IPS-20b (cell line): ENCODE data around the gene MYO18B.
"Not testable (repeated sequence)": the region's sequence is repeated elsewhere in the genome, so short reads cannot be mapped to it uniquely, and the experiment has no call there.

Source experiments
- H3K27ac ChIP-seq: one replicate; pipeline ENCODE4 v1.5.1; 2013; ENCODE audit warnings: low read length
- H3K27me3 ChIP-seq: 2 replicates; pipeline ENCODE4 v1.6.1; 2013; ENCODE audit warnings: mild to moderate bottlenecking, low read length, inconsistent platforms; ENCODE audit not compliant: insufficient read depth
- H3K36me3 ChIP-seq: 2 replicates; pipeline ENCODE4 v1.6.1; 2013; ENCODE audit warnings: low read depth, mild to moderate bottlenecking, inconsistent platforms, low read length, moderate library complexity; ENCODE audit not compliant: insufficient read depth
- H3K4me1 ChIP-seq: 2 replicates; pipeline ENCODE4 v1.6.1; 2013; ENCODE audit warnings: mild to moderate bottlenecking, control low read depth, inconsistent platforms, low read length, moderate library complexity; ENCODE audit not compliant: insufficient read depth
- H3K4me3 ChIP-seq: 2 replicates; pipeline ENCODE4 v1.5.1; 2013; ENCODE audit warnings: mild to moderate bottlenecking, low read length, inconsistent platforms
- H3K9ac ChIP-seq: 2 replicates; pipeline ENCODE4 v1.6.1; 2013; ENCODE audit warnings: low read depth, mild to moderate bottlenecking, inconsistent platforms, low read length, moderate library complexity
- H3K9me3 ChIP-seq: 2 replicates; pipeline ENCODE4 v1.6.1; 2013; ENCODE audit warnings: mild to moderate bottlenecking, low read depth, low read length, inconsistent platforms; ENCODE audit not compliant: insufficient read depth

The MYO18B gene

DNA sequence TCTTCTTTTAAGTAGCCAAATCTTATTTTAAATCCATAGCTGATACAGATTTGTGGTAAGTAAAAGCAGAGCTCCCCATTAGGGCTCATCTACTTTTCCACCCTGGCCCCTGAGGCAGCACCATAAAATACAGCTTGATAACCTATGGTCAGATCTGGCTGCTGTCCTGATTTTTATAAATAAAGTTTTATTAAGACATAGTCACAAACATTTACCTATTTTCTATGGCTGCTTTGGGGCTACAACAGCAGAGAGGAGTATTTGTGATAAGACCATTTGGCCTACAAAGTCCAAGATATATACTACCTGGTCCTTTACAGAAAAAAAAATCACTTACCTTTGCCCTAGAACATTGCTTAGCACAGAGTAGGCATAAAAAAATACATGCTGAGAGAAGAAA lies 227.3 kb downstream of the MYO18B start:
- Histone ChIP-seq H3K36me3 (no peaks in the 10 kb centered on the region), H3K27me3 (no peaks in the 10 kb centered on the region), H3K27ac (no peak overlapping the region), H3K4me1 (peaks cover 17% of the 10 kb centered on the region; the same call in 1 of the 2 replicates), H3K9me3 (no peaks in the 10 kb centered on the region), H3K4me3 (no peak overlapping the region), H3K9ac (no peak overlapping the region)

DNA sequence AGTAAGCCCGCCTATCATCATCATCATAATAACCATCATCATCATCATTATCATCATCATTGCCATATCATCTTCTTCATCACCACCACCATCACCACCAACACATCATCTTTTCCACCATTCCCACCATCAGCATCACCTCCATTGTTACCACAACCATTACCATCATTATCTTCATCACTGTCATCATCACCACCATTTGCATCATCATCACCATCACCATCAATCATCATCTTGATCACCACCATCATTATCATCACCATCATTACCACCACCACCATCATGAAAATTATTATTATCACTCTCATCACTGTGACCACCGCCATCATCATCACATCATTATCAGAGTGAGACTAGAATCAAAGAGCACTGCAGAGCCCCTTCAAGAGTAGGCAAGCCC lies 227.9 kb downstream of the MYO18B start:
- H3K4me3 ChIP-seq, result peak overlapping the region; percentile 36
- H3K9ac ChIP-seq, result peak overlapping the region; percentile 46; the same call in 1 of the 2 replicates
- H3K27ac ChIP-seq, result no peak overlapping the region
- H3K4me1 ChIP-seq, result peaks cover 17% of the 10 kb centered on the region; the same call in 1 of the 2 replicates
- no peaks in the 10 kb centered on the region for H3K27me3 ChIP-seq
- H3K36me3 ChIP-seq, result no peaks in the 10 kb centered on the region
- H3K9me3 ChIP-seq, result no peaks in the 10 kb centered on the region

DNA sequence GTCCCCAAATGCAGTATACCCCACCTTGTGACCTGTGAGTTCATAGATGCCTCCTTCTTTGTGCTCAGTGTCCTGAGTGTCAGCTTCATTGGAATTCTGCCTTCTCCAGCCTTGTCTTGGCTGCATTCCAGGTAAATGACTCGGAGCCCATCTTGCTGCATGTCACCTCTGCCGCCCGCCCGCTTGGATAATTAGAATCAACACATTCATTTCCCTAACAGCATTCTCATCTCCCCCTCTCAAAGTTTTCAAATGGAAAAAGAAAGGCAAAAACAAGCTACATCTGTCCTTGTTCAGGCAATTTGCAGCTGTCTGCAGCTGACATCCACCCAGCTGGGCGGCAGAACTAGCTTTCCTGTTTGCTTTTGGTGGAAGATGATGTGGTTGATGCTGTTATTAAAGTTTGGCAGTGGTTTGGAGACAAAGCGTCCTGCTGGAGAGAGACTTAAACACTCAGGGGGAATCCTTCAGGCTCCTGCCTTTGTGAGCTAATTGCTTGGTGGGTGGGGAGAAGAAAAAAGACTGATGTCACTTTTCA lies 228.5 kb downstream of the MYO18B start:
- peak overlapping the region; percentile 46; the same call in 1 of the 2 replicates for H3K9ac ChIP-seq
- H3K36me3 ChIP-seq, result no peaks in the 10 kb centered on the region
- peak overlapping the region; percentile 30 for H3K27ac ChIP-seq
- peaks cover 17% of the 10 kb centered on the region; the same call in 1 of the 2 replicates for H3K4me1 ChIP-seq
- H3K9me3 ChIP-seq, result no peaks in the 10 kb centered on the region
- H3K4me3 ChIP-seq, result peak overlapping the region; percentile 36
- H3K27me3 ChIP-seq, result no peaks in the 10 kb centered on the region

DNA sequence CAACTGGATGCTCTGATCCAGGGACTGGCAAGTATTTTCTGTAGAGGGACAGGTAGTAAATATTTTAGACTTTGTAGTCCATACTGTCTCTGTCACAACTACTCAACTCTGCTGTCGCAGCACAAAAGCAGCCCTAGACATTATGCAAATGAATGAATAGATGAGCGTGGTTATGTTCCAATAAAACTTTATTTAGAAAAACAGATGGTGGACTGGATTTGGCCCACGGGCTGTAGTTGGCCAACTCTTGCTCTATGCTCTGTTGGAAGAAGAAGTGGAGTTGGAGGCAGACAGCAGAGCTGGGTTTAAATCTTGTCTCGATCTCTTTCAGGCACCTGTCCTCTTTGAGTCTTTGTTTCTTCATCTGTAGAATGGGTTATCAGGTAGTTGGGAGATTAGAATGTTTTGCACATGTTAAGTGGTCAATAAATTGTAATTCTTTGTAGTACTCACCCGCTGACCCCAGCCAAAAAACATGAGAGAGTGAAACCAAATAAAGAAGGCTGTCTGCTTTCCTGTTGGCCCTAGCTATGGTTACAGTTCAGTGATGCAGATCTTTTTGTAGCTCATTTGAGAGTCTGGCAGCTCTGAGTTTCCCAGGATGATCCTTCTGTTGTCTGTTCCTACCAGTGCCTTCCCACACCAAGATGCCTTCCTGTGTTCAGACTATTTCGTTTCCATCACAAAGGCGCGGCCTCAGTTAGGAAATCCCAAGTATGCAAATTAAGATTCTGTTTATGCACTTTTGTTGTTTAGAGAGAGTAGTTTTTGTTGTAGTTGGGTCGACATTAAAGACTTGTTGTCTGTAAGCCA lies 229.2 kb downstream of the MYO18B start:
- H3K4me3 ChIP-seq, result peak overlapping the region; percentile 36; the same call in 1 of the 2 replicates
- H3K27me3 ChIP-seq, result no peaks in the 10 kb centered on the region
- peaks cover 17% of the 10 kb centered on the region; the same call in 1 of the 2 replicates for H3K4me1 ChIP-seq
- H3K36me3 ChIP-seq, result no peaks in the 10 kb centered on the region
- H3K27ac ChIP-seq, result peak overlapping the region; percentile 30
- H3K9ac ChIP-seq, result peak overlapping the region; percentile 46; the same call in 1 of the 2 replicates
- no peaks in the 10 kb centered on the region for H3K9me3 ChIP-seq

GRCh38 chr22:25972397-25972796 lies 230.4 kb downstream of the MYO18B start:
- H3K27ac ChIP-seq, result no peak overlapping the region
- H3K9ac ChIP-seq, result no peak overlapping the region
- H3K4me3 ChIP-seq, result no peak overlapping the region
- no peaks in the 10 kb centered on the region for H3K9me3 ChIP-seq
- H3K27me3 ChIP-seq, result no peaks in the 10 kb centered on the region
- peaks cover 17% of the 10 kb centered on the region; the same call in 1 of the 2 replicates for H3K4me1 ChIP-seq
- no peaks in the 10 kb centered on the region for H3K36me3 ChIP-seq

DNA sequence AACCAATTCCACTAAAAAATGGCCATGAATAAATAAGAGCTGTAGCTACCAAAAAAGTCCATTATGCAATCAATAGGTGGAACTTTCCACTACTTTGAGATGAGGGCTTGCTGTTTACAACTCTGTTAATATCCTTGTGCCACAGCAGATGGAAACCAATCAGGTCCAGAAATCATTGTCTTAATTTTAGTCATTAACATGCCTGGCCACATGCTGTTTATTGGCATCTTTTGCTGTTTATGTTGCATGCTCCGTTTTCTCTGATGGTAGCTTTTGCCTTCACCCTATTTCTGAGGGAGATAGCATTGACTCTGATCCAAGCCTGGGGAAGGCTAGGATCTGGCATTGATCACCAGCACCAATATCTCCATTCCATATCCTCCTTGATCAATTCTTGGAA lies 234.4 kb downstream of the MYO18B start:
- no peaks in the 10 kb centered on the region for H3K36me3 ChIP-seq
- no peak overlapping the region for H3K27ac ChIP-seq
- no peak overlapping the region for H3K9ac ChIP-seq
- no peaks in the 10 kb centered on the region for H3K27me3 ChIP-seq
- H3K4me3 ChIP-seq, result no peak overlapping the region
- no peaks in the 10 kb centered on the region; the same call in 1 of the 2 replicates for H3K4me1 ChIP-seq
- H3K9me3 ChIP-seq, result no peaks in the 10 kb centered on the region

DNA sequence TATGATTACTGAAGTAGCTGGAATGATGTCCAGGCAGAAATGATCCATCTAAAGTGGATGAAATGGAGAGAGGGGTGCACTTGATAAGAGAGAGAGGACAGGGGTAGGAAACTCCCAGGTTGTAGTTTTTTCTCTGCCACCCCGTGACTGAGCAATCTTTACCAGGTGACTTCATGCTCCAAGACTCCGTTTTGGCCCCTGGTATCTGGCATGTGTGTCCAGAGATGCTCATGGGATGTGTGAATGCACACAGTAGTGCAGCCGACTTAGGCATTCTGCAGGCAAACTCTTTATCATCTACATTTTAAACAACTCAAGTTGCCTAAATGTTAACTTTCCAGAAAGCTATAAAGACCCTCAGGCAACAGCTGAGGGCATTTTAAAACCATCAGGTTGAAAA lies 238.0 kb downstream of the MYO18B start:
- no peaks in the 10 kb centered on the region for H3K27me3 ChIP-seq
- no peaks in the 10 kb centered on the region for H3K9me3 ChIP-seq
- H3K4me1 ChIP-seq, result no peaks in the 10 kb centered on the region
- H3K4me3 ChIP-seq, result no peak overlapping the region
- H3K27ac ChIP-seq, result no peak overlapping the region
- H3K9ac ChIP-seq, result no peak overlapping the region
- H3K36me3 ChIP-seq, result no peaks in the 10 kb centered on the region

DNA sequence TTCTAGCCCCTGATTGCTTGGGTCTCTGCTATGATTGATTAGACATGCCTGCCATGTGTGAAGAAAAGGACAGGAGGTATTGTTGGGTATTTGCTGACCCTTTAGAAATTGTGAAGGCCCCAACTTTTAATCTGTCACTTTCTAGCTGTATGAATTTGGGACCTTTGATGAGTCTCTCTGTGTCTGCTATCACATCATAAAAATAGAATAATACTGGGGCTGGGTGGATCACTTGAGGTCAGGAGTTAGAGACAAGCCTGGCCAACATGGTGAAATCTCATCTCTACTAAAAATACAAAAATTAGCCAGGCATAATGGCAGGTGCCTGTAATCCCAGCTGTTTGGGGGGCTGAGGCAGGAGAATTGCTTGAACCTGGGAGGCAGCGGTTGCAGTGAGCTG lies 242.9 kb downstream of the MYO18B start:
- not testable (repeated sequence) for H3K9me3 ChIP-seq, H3K36me3 ChIP-seq, H3K27ac ChIP-seq, H3K4me1 ChIP-seq, H3K4me3 ChIP-seq, H3K27me3 ChIP-seq, H3K9ac ChIP-seq

GRCh38 chr22:25987948-25988347 lies 246.0 kb downstream of the MYO18B start:
- Histone ChIP-seq H3K27ac (no peak overlapping the region), H3K9me3 (no peaks in the 10 kb centered on the region), H3K9ac (no peak overlapping the region), H3K27me3 (no peaks in the 10 kb centered on the region), H3K4me3 (no peak overlapping the region), H3K4me1 (no peaks in the 10 kb centered on the region), H3K36me3 (no peaks in the 10 kb centered on the region)

- H3K9me3 ChIP-seq, result no peaks in the 10 kb centered on the region
- H3K4me1 ChIP-seq, result no peaks in the 10 kb centered on the region
- no peaks in the 10 kb centered on the region for H3K36me3 ChIP-seq
- H3K27ac ChIP-seq, result no peak overlapping the region
- H3K27me3 ChIP-seq, result no peaks in the 10 kb centered on the region
- H3K4me3 ChIP-seq, result no peak overlapping the region
- H3K9ac ChIP-seq, result no peak overlapping the region
Measured at GRCh38 chr22:25990940-25991339, 249.0 kb downstream of the MYO18B start.

DNA sequence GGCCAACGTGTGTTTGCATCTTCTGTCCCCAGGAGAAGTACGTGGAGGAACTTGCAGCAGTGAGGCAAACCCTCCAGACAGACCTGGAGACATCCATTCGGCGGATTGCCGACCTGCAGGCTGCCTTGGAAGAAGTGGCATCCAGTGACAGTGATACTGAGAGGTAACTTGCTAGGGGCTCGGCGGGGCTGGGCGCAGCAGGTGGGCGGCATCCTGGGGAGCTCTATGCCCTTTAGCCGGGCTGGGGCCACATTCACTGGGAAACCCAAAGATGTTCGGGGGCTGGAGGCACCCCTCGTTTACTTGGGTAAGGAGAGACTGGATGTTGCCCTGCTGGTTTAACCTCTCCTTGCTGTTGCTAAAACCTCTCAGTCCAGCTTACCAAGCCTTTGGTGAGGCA lies 250.3 kb downstream of the MYO18B start:
- H3K4me3 ChIP-seq, result no peak overlapping the region
- no peaks in the 10 kb centered on the region for H3K36me3 ChIP-seq
- no peak overlapping the region for H3K27ac ChIP-seq
- H3K9me3 ChIP-seq, result no peaks in the 10 kb centered on the region
- H3K27me3 ChIP-seq, result no peaks in the 10 kb centered on the region
- H3K9ac ChIP-seq, result no peak overlapping the region
- H3K4me1 ChIP-seq, result no peaks in the 10 kb centered on the region

DNA sequence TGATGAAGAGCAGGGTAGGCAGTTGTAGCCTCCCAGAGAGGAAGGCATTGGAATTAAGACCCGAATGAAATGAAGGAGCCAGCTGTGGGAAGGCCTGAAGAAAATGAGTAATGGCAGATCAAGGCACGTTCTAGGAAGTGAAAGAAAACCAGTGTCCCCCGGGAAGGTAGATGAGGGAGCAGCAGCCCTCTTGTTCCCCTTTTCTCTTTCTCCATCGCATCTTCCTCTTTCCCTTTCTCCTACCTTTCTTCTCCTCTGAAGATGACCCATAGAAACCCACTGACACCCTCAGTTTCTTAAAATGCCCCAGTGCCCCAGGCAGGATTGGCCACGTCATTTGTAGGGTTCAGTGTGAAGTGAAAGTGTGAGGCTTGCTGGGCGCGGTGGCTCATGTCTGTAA lies 254.7 kb downstream of the MYO18B start:
- Histone ChIP-seq H3K9ac (no peak overlapping the region), H3K27me3 (no peaks in the 10 kb centered on the region), H3K9me3 (no peaks in the 10 kb centered on the region), H3K4me1 (no peaks in the 10 kb centered on the region), H3K4me3 (no peak overlapping the region), H3K36me3 (no peaks in the 10 kb centered on the region), H3K27ac (no peak overlapping the region)
